SIG-M5 (cell line): Measurements from ENCODE around the gene NSD1.
A peak's percentile ranks its signal among the peaks of the same experiment; 100 is the strongest.

ENCODE experiments used
- DNase-seq: peaks from one replicate; lab custom pipeline; 2025; lab: John Stamatoyannopoulos, UW

Gene NSD1

DNA sequence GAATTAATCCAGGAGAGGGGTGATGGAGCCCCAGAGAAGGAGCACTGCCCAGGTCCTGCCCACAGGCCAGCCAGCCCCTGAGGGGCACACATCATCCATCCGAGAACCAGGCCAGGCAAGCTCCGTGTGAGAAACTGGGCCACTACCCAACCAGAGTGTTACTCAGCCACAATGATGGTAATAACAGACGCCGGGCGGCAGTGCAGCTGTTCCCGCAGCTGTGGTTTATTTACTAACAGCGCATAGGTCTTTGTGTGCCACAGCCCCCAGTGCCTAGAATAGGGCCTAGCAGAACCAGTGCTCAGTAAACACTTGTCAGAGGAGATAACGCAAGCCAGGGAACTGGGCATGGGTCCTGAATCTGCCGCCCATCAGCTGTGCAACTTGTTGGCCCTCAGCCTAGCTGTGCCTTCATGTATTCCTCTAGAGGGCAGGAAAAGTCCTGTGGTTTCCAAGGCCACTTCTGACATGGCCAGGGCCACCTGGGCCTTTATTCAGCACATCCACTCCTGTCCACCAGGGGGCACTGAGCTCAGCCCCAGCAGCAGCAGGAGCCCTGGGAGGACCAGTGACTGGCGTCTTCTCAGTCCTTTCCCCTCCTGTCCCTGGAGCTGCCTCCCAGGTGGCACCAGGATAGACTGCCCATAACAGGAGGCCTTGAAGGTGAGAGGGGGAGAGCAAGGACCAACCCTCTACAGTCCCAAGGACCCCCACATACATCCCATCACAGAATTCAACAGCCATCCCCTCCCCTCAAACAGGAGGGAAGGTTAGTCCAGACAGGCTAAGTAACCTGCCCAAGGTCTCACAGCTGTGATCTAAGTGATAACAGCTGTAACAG lies 176.0 kb downstream of the NSD1 start:
- no peak for DNase-seq

DNA sequence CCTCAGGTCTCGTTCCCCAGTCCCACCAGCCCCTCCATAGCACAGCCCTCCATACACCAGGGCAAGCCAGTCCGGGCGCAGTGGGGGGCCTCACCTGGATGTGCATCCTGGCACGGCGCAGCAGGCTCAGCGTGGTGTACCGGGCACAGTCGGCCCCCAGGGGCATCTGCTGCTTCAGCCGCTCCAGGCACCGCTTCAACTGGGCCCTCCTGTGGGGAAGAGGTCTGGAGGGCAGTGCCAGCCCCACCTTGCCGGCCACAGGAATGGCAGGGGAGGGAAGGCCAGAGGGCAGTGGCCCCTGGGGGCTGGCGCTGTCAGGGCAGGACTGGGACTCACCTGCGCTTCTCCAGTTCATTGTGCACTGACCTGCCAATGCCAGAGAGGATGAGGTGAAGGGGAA lies 176.8 kb downstream of the NSD1 start:
- DNase-seq: no peak

DNA sequence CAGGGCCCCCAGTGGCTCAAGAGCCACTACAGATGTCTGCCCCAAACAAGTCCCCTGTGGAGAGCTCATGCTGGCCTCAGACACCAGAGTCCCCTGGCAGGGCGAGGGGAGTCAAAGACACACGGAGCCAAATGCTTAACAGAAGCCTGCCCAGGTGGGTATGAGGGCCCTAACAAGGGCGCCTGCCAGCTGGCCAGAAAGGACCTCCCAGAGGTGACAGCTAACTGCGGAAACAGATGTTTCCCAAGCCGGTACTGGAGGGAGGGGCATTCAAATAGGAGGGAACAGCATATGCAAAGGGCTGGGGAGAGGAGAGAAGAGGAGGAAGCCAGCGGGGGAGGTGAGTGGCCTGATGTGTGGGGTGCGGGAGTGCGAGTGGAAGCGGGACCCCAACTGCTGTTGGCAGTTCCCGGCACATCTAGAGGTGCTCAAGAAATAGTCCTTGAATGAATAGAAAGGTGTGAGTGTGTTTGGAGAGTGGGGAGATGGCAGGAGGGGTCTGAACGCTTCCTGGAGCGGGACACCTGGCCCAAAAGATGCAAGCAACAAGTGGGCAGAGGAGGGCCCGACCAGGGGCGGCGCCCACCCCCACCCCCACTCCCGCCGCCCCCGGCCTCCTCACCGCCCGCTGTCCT lies 177.3 kb downstream of the NSD1 start:
- DNase-seq: no peak

DNA sequence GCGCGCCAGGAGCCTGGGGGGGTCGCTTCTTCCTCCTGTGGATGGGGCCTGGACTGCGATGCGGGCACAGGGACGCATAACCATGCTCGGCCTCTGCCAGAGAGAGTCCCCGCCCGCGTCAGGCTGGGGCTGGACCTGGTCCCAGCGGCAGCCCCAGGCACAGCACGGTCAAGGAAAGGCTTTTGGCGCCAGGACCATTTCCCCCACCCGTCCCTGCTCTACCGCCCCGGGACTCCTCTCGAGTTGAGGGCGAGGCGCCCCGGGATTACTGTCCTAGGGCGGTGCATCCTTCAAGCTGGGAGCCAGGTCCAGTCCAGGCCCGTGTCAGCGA lies 177.8 kb downstream of the NSD1 start:
- no peak for DNase-seq

DNA sequence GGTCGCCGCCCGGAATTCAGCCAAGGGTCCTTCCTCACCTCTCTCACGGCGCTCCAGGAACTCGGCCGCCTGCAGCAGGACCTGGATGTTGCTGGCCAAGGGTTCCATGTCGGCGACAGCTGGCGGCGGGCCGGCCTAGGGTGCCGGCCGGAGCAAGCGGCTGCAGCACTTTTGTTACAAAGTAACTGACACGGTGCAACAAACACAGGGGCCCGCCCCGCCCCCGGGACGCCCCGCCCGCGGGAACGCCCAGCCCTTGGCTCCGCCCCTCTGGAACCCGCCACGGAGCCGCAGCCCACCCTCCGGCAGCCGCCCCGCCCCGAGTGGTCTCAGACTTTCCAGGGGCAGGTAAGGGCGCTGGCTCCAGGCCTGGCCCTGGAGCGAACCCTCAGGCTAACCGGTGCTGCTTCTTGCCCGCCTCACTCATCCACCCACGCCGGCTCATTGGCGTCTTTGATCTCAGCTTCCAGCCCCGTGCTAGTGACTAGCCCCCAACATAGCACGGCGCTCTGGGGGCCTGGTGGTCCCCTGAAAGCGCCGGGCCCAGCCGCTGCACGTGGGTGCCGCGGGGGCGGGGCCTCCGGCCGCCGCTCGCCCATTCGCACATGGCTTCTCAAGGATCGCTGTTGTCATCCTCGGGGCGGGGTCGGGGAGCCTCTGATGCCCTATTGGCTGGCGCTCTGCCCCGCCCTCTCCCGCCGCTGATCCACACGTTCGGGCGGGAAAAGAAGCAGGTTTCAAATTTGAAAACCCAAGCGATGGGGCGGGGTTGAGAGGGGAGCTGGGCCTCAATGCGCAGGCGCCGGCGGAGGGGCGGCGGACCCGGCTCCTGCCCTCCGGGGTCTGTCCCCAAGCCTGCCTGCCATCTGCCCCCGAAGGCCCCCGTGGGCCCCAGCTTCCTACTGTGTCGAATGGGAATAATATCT lies 178.4 kb downstream of the NSD1 start, which contains the start of gene MXD3:
TSS of gene MXD3 (minus strand) at position 176 of the 926 bp plus-strand sequence. CDS start at position 108, 68 bp downstream.
- peak; percentile 96 for DNase-seq

DNA sequence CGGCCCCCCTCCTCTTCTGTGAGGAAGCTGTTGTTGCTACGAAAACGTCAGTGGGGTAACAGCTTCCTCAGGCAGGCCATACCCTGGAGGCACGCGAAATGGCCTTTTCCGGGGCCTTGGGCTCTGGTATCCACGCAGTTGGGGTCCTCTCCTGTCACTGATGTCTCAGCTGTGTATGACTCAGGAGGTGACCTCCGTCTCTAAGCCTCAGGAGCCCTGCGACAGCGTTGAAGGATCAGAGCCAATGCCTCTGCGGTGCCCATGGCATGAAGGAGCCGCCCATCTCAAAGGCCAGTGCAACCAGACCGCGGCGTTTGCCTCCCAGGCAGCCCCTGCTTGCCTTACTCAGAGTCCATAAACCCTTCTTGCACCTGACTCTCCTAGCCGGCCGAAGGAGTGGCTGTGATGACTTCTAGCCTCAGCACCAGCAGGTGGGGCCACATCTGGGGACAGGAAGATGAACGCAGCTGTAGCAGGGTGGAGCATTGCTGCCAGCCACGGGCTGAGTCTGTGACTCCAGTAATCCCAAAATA lies 179.1 kb downstream of the NSD1 start:
- no peak for DNase-seq

DNA sequence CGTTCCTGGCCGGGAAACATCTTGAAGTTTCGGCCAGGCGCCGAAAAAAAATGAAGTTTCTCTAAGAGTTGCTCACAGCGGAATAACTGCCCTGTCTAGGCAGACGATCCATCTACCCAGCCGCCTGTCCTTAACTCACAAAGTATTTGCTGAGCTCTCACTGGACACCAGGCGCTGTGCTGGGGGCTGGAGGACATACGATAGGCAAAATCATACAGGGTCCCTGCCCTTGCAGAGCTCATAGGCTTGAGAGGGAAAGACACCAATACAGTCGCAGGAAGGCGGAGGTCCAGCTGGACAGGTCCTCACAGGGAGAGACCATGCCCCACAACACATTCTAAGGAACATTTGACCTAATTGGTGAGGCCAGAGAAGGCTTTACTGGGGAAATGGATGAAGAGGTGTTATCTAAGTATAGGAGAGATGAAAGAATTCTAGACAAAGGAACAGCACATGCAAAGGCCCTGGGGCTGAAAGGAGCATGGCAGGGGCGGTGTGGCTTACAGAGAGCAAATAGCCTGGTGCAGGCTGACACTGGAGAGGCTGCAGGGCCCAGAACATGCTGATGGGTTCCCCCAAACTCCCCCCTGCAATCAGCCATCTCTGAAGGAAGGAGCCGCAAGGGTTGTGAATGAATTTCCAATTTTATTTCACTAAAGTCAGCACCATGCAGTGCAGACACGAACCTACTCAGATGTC lies 180.1 kb downstream of the NSD1 start:
- no peak for DNase-seq

DNA sequence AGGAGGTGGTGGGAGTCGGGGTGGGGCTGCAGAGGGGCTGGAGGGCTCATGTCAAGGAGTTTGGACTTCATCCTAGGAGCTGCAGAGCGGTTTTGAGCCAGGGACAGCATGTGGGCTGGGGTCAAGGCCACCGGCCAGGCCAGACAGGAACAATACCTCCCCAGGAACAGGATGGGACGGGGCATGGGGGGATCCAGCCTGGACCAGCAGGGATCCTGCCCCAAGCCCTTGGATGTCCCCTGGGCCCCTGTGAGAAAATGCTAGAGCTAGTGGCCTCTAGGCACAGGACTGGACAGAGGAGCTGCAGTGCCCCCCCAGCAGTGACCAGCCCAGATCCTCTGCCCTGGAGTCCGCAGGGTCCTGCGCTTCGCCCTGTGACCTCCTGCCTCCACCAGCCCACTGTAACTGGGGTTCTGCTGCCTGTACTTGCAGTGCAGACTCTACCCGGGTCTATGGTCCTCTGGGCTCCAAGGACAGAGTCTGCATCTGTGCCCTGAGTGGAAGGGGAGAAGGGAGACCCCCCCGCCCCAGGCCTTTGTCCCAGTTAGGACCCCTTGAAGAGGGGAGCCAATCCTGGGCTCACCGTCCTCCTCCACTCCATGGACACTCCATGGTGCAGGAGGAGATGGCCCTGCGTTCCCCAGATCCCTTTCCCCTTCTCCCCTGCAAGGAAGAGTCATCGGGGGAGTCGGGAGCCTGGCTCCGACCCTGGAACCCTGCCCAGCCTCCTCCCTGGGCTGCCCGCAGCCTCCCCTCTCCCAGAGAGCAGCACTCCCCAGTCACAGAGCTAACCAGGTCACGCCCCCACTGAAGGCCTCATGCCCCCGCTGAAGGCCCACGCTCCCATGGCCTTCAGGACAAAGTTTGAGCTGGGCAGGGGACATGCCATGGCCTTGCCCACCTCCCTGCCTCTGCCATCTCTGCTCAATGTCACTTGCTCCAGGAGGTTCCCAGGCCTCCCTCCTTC lies 181.1 kb downstream of the NSD1 start:
- DNase-seq: no peak

DNA sequence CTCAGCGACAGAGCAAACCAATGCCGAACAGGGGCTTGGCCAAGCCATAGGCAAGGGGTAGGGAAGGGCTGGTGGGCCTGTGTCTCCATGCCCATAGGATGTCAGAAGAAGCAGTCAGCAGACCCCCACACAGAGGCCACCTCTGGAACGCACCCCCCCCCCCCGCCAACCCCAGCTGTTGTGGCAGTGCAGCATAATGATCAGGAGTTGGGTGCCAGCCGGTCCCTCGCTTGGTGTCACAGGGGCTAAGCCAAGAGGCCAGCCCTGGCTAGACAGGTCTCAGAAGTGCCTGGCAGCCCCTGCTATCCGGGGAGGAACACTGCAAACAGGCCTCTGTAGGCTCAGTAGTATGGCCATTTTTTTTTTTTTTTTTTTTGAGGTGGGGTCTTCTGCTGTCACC lies 181.8 kb downstream of the NSD1 start:
- DNase-seq: no peak

DNA sequence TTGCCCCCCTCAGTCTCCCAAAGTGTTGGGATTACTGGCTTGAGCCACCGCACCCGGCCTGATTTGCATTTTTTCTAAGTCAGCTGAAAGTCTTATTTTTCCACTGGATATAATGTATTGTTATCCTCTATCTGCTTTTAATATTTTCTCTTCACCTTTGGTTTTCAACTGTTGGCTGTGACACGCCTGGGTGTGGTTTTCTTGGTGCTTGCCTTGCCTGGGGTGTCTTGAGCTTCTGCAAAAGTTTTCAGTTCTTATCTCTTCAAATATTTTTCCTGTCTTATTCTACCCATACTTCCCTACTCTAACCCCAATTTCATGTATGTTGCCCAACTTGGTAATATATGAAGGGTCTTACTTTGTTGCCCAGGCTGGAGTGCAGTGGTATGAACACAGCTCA lies 182.4 kb downstream of the NSD1 start:
- DNase-seq: no peak

DNA sequence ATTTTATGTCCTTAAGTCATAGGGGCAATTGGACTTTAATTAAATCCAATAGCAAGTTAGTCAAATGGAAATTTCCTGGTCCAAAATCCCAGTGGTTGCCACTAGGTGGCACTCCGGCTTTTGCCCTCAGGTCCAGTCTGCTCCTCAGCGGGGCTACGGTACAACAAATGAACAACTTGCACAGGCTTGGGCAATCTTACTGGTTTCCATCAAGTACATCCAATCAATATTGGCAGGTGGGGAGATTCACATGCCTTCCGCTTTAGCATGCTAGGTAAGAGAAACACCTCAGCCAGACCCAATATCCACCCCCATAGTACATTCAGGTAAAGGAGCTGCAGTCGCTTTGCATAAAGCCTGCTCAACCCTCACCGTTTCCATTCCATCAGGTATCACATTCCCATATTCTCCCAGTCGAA lies 184.4 kb downstream of the NSD1 start:
- DNase-seq: no peak

DNA sequence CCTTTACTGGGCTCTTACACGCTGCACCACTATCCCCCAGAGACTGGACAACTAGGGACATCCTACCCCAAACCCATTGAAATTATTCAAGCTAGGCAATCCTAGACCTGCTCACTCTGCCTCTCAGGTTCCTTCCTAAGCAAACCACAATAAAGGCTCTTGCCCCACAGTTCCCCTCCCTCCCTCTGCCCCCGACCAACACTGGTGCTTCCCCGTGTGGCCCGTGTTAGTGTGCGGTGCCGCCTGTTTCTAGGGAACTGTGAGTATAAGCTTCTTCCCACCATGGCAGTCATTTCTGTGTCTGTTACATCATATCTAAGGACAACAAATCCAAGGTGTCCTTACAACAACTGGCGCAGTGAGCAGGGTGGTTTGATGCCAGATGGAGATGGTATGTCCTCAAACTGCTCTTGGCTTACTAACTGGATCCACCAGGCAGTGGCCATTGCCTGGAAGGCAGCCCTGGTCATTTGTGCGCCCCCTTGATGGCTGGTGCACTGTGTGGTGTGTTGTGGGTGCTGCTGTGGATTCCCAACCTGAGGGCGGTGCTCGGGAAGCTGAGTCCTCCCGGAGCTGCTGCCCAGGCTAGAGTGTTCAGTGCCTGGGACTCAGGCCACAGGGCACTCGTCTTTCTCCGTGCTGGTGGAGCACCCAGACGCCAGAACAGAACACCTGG lies 186.5 kb downstream of the NSD1 start:
- no peak for DNase-seq

DNA sequence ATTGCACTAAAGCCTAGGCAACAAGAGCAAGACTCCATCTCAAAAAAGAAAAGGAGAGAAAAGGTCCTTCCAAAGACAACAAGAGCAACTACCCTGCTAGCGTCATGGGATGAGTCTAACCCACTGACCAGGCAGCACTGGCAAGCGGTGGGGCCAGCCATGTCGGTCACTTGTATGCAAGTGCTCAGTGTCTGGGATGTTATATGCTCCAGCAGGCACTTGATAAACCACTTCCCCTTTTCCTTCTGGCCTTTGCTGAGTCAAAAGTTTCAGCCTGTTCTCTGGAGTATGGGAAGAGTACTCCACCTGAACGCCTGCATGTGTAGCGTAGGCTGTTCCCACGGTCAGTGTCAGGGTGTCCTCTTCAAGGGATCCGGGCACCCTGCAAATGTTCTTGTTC lies 187.3 kb downstream of the NSD1 start:
- no peak for DNase-seq

DNA sequence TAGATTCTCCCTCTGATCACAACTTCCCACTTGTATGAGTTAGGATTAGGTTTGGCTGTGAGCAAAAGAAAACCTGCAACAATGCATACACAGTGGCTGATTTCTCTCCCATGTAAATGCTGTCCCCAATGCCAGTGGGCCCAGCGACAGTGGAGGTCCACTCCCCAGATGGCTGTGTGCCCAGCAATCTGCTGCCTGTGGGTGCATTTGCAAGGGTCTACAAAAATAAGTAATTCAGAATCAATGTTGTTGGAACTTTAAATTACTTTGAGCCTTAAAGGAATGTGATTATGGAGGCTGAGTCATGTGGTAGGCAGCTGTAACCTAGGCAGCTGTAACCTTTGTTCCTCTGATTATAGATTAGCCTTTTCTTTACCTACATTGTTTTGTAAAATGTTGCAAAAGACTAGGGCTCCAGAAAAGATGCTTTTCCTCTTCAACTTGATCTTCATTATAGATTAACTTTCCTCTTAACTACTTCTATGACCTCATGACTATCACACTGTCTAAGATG lies 192.4 kb downstream of the NSD1 start:
- no peak for DNase-seq

DNA sequence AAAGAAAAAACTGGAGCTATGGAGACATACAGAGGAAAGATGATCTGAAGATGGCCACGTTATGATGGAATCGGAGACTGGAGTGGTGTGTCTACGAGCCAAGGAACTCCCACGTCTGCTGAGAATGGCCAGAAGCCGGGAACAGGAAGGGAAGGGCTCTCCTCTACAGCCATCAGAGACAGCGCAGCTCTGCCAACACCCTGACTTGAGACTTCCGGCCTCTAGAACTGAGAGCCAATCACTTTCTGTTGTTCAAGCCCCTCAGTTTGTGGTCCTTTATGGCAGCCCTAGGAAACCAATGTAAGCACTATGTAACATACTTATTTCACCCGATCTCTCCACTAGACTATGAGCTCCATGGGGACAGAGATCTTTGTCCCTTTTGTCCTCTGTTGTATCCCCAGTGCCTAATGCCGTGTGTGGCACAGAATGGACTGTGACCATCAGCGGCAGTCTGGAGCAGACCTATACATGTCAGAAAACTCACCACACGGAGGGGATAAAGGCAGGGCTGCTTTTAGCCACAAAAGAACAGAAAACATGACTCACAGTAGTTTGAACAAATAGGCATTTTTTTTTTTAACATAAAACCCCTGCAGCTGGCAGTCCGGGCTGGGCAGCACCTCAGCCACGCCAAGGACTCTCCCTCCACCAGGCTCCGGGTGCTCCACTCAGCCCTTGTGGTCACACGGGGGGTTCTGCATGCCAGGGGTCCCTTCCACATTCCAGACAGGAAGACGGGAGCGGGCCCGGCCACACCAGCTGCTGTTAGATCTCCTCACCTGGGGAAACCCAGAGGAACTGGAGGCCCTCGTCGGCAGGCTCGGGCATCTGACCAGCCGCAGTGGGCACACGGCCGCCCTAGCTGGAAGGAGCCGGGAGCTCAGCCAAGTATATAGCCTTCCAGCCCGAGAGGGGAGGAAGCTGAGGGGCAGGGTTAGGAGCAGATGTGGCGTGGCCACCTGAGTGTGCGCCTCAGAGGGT lies 194.3 kb downstream of the NSD1 start:
- no peak for DNase-seq

DNA sequence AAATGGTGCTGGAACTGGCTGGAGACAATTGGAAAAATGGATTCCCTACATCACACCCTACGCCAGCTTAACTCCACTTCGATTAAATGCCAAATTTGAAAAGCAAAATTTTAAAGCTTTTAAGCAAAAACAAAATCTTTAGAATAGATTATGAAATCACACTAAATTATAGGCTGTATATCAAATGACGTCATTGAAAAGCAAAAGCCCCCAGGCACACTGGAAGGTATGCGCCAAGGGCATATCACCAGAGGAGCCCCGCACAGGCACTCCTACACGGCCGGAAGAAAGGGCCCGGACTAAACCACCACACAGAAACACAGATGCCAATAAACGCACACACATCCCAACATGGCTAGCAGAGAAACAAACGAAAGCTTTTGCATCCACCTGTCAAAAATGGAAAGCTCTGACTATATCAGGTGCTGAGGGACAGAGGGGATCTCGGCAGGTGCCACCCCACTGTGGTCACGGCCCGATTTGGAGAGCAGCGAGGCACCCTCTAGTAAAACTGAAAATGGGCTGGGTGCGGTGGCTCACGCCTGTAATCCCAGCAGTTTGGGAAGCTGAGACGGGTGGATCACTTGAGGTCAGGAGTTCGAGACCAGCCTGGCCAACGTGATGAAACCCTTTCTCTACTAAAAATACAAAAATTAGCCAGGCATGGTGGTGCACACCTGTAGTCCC lies 195.1 kb downstream of the NSD1 start:
- no peak for DNase-seq

DNA sequence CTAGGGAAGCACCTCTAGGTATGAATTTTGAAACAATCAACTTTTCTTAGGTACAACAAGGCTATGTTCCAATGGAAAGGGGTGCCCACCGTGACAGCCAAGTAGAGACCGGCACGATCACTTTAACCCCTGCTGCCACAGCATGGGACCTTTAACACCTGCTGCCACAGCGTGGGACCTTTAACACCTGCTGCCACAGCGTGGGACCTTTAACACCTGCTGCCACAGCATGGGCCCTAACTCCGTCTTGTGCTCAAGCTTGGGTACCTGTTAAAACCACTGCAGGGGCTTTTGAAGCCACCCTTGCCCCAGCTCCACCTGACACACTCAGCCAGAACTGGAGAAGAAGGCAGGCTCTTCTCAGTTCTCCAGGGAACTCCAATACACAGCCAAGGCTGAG lies 196.3 kb downstream of the NSD1 start:
- DNase-seq: no peak
